ENCODE data around the gene ACMSD.

DNA sequence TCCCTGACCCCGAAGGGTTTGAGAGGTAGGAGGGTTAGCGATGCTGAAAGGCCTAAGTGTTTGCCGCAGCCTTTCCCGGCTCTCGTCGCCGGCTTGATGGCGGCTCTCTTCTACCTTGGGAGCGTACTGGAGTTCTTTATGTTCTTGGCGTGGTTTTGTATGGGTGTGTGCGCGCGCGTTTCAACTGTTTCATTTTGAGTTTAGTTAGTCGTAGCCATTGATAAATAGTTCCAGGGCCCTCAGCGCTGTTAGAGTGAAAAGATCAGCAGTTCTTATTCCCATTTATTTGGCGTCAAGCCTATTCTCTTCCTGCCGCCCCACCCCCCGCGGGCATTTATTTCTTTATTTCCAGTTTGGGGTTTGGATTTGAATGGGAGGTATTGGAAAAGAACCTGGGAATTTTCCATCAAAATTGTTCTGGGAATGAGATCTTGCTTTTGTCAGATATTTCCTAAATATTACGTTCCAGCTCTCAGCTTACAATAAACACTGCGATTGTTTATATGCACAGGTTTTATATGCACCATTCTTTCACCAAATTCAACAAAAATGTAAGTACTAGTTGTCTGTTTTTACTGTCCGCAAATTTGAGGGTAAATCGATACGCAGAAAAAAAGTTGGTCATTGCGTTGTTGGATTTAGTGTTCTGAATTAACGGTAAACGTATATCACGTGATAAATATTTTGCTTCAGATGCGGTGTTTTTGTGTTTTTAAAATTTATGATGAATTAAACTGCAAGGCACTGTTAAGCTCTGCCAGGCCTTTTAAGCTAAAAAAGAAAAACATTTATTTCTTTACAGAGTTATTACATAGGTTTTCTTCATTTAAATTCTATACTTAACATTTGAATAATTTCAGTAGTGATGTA is 81.2 kb downstream of the ACMSD start:
- TF ChIP-seq, protein P1, sequence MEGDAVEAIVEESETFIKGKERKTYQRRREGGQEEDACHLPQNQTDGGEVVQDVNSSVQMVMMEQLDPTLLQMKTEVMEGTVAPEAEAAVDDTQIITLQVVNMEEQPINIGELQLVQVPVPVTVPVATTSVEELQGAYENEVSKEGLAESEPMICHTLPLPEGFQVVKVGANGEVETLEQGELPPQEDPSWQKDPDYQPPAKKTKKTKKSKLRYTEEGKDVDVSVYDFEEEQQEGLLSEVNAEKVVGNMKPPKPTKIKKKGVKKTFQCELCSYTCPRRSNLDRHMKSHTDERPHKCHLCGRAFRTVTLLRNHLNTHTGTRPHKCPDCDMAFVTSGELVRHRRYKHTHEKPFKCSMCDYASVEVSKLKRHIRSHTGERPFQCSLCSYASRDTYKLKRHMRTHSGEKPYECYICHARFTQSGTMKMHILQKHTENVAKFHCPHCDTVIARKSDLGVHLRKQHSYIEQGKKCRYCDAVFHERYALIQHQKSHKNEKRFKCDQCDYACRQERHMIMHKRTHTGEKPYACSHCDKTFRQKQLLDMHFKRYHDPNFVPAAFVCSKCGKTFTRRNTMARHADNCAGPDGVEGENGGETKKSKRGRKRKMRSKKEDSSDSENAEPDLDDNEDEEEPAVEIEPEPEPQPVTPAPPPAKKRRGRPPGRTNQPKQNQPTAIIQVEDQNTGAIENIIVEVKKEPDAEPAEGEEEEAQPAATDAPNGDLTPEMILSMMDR (IDR thresholded peaks at IDR 0.05) = no peak
- TF ChIP-seq POLR2A (IDR thresholded peaks at IDR 0.05) = no peak

Measured in lower leg skin (tissue), 3 donors.